Esophagus squamous epithelium (tissue), 5 donors: ENCODE measurements around the gene MRM3. TPM values are rescaled to one million over a fixed set of nuclear protein-coding genes. Genes with fewer than 3 reads are reported as not detected.

Source experiments
- DNase-seq: peaks from one replicate; lab custom pipeline; 2025; lab: John Stamatoyannopoulos, UW
- H3K27ac ChIP-seq, 4 donors: fragments of 200-600 bp; sonication (generic); one replicate each; pipeline ENCODE4 v1.5.1; 2016 to 2019; ENCODE audit warnings: mild to moderate bottlenecking in 1 of 4
- H3K27me3 ChIP-seq, 4 donors: fragments of 200-600 bp; sonication (generic); 1 replicate in 3 of 4; 2 replicates in 1 of 4; pipeline versions ENCODE4 v1.5.1 to v1.6.0; 2017 to 2021; ENCODE audit warnings: antibody characterized with exemption in 1 of 4
- H3K36me3 ChIP-seq, 3 donors: fragments of 200-600 bp; sonication (generic); one replicate each; pipeline ENCODE4 v1.5.1; 2016 to 2019
- H3K4me1 ChIP-seq, 3 donors: fragments of 200-600 bp; sonication (generic); one replicate each; pipeline ENCODE4 v1.5.1; 2017 to 2019
- H3K4me3 ChIP-seq, 4 donors: fragments of 200-600 bp; sonication (generic); 1 replicate in 3 of 4; 2 replicates in 1 of 4; pipeline ENCODE4 v1.5.1; 2016 to 2019; ENCODE audit warnings: mild to moderate bottlenecking in 2 of 4, moderate library complexity in 1 of 4
- H3K9me3 ChIP-seq, 3 donors: fragments of 200-600 bp; sonication (generic); one replicate each; pipeline ENCODE4 v1.5.1; 2016 to 2019
- CTCF ChIP-seq, 6 experiments: fragments of 450-650 bp in 4 of 6; fragments of 200-600 bp in 2 of 6; sonication (generic) in 2 of 6; IDR thresholded peaks; one replicate each; pipeline ENCODE4 v1.5.1; 2016 to 2019; ENCODE audit warnings: antibody characterized with exemption in 6 of 6, mild to moderate bottlenecking in 4 of 6, moderate library complexity in 4 of 6
- POLR2A ChIP-seq, 4 donors: fragments of 450-650 bp; IDR thresholded peaks; one replicate each; pipeline ENCODE4 v1.6.1; 2017; ENCODE audit warnings: antibody characterized with exemption in 4 of 4, mild to moderate bottlenecking in 4 of 4, moderate library complexity in 3 of 4
- WGBS, 2 donors: methylation state at CpG; one replicate each; pipeline ENCODE4 v1.1.5; 2018; 5-methylcytosine and 5-hydroxymethylcytosine counted together
- intact Hi-C: fragments of 100-400 bp; cut with DNase I; formaldehyde crosslinking; loops from one replicate; pipeline ENCODE4 v1.15.0; 2022
- total RNA-seq, 4 donors: library from RNA; depleted of rRNA; stranded (reverse); fragments of >200 nt; gene quantifications; one replicate each; pipeline ENCODE4 v1.1.0, GENCODE V29; 2016
- donor health status: DM: yes; HTN: yes; CAD: no.

The MRM3 gene
- total RNA-seq, 4 donors from 2014 or later: 15.7 to 25.7 (median 18.7) TPM

- intact Hi-C loops: no loop called here
- H3K9me3 ChIP-seq: no peaks in the 10 kb centered on the region
- 84 to 90% methylated on average over 5 of the region's 5 CpGs for WGBS, 2 donors
- peaks cover 0 to 87% (median 5%) of the 10 kb centered on the region in 3 donors for H3K36me3 ChIP-seq
- H3K27ac ChIP-seq: no peak overlapping the region
- no peaks in the 10 kb centered on the region for H3K27me3 ChIP-seq
- TF ChIP-seq CTCF (IDR thresholded peaks at IDR 0.05) (no peak), POLR2A (IDR thresholded peaks at IDR 0.05) (no peak)
- no peak for DNase-seq
- H3K4me3 ChIP-seq: no peak overlapping the region
- H3K4me1 ChIP-seq: no peaks in the 10 kb centered on the region
These were observed 22.2 kb upstream of the MRM3 start for GRCh38 chr17:759964-760363.

GRCh38 chr17:760371-760770 lies 21.8 kb upstream of the MRM3 start:
- DNase-seq: no peak
- Histone ChIP-seq H3K27ac (no peak overlapping the region), H3K36me3 (peaks cover 0 to 91% (median 6%) of the 10 kb centered on the region in 3 donors), H3K9me3 (no peaks in the 10 kb centered on the region), H3K27me3 (no peaks in the 10 kb centered on the region), H3K4me3 (no peak overlapping the region), H3K4me1 (no peaks in the 10 kb centered on the region)
- intact Hi-C loops: no loop called here
- no peak for TF ChIP-seq POLR2A (IDR thresholded peaks at IDR 0.05)
- TF ChIP-seq CTCF (IDR thresholded peaks at IDR 0.05): no peak
- WGBS, 2 donors: 77 to 87% methylated on average over 9 of the region's 9 CpGs

- Histone ChIP-seq H3K36me3 (peaks cover 17 to 100% (median 35%) of the 10 kb centered on the region in 3 donors), H3K4me3 (no peak overlapping the region), H3K27ac (no peak overlapping the region), H3K4me1 (no peaks in the 10 kb centered on the region), H3K27me3 (no peaks in the 10 kb centered on the region), H3K9me3 (no peaks in the 10 kb centered on the region)
- TF ChIP-seq POLR2A (IDR thresholded peaks at IDR 0.05) (no peak), CTCF (IDR thresholded peaks at IDR 0.05) (no peak)
- WGBS, 2 donors: 67 to 69% methylated on average over 3 of the region's 3 CpGs
- intact Hi-C loops: no loop called here
- DNase-seq: no peak
These were observed 15.1 kb upstream of the MRM3 start for GRCh38 chr17:767076-767475.

GRCh38 chr17:773016-773415 lies 9.1 kb upstream of the MRM3 start:
- Histone ChIP-seq H3K9me3 (no peaks in the 10 kb centered on the region), H3K4me3 (no peak overlapping the region), H3K27me3 (no peaks in the 10 kb centered on the region), H3K4me1 (no peaks in the 10 kb centered on the region), H3K27ac (no peak overlapping the region), H3K36me3 (peaks cover 18 to 98% (median 53%) of the 10 kb centered on the region in 3 donors)
- no peak for TF ChIP-seq CTCF (IDR thresholded peaks at IDR 0.05)
- TF ChIP-seq POLR2A (IDR thresholded peaks at IDR 0.05): no peak
- no peak for DNase-seq
- intact Hi-C loops: no loop called here
- whole genome bisulfite sequencing, 2 donors: 79 to 86% methylated on average over 5 of the region's 5 CpGs

GRCh38 chr17:773467-774312 lies 8.5 kb upstream of the MRM3 start:
- intact Hi-C loops: no loop called here
- Histone ChIP-seq H3K4me1 (no peaks in the 10 kb centered on the region), H3K27me3 (no peaks in the 10 kb centered on the region), H3K36me3 (peaks cover 24 to 98% (median 56%) of the 10 kb centered on the region in 3 donors), H3K4me3 (no peak overlapping the region), H3K9me3 (no peaks in the 10 kb centered on the region), H3K27ac (no peak overlapping the region)
- no peak for DNase-seq
- 77 to 84% methylated on average over 14 of the region's 14 CpGs for WGBS, 2 donors
- TF ChIP-seq POLR2A (IDR thresholded peaks at IDR 0.05): no peak
- no peak for TF ChIP-seq CTCF (IDR thresholded peaks at IDR 0.05)
